GM21381 (cell line): ENCODE measurements around the gene AGO3.

ENCODE experiments used
- ATAC-seq: cut with Tn5 transposase; IDR thresholded peaks from one replicate; pipeline ENCODE4 v1.9.1; 2021; ENCODE audit warnings: mild to moderate bottlenecking, moderate library complexity; ENCODE audit not compliant: unreplicated experiment

The AGO3 gene

DNA sequence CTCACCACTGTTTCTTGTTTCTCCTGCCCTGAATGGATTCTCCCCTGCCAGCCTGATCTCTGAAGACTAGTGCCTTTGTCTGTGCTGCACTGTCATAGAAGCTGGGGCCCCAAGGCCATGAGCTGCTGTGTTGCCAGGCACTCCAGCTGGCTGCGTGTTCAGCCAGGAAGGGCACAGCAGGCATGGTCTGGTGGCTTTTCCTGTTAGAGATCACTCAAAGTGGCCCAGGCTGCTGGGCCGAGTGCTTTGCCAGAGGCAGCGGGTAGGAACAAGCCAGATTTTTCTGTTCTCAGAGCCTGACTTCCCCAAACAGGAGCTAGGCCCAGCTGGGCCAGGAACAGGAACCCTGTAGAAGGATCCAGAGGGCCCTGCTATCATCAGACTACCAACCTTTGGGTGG lies 163.0 kb downstream of the AGO3 start:
- ATAC-seq, result no peak

DNA sequence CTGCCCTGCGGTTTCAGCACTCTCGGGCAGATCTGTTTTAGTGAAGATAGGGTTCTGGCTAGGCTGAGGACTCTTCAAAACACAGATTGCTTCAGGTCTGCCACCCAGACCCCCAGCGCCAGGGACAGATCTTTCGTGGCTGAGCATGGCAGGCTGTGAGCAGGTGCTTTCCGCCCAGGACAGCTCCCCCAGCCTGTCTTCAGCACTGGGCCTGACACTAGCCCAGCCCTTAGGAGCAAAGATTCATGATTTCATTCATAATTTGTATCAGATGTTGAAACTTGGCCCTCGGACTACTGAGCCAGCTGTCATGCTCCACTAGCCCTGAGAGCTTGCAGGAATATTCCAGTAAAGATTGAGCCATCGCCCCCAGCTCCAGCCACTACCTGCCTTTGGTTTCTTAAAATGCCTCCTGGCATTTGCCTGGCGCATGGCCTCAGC lies 163.7 kb downstream of the AGO3 start:
- no peak for ATAC-seq

DNA sequence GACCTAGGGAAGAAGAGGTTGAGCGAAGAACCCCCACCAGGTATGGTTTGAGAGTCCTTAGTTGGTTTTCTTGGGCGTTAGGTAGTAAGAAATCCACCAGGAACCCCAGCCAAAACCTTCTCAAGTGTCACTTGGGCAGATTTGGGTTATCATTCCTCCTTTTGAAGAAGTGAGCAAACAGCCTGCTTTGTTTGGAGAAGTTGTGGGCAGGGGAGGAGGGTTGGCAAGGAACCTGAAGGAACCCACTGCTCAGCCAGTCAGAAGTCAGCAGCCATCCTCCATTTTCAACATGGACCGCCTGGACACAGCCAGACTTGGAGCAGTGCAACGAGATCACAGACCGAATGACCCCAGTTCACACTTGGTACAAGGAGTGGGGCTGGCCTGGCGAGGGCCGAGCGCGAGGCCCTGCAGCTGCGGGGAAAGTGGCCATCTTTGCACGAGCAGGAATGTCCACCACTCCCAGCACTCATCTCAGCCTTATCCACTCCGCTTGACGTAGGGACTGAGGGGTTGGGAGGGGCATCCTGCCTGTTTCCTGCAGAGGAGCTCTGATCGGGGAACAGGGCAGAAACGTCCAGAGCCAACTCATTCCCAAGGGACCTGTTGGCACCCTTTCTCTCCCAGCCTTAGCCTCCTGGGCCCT lies 165.0 kb downstream of the AGO3 start:
- ATAC-seq, result no peak

DNA sequence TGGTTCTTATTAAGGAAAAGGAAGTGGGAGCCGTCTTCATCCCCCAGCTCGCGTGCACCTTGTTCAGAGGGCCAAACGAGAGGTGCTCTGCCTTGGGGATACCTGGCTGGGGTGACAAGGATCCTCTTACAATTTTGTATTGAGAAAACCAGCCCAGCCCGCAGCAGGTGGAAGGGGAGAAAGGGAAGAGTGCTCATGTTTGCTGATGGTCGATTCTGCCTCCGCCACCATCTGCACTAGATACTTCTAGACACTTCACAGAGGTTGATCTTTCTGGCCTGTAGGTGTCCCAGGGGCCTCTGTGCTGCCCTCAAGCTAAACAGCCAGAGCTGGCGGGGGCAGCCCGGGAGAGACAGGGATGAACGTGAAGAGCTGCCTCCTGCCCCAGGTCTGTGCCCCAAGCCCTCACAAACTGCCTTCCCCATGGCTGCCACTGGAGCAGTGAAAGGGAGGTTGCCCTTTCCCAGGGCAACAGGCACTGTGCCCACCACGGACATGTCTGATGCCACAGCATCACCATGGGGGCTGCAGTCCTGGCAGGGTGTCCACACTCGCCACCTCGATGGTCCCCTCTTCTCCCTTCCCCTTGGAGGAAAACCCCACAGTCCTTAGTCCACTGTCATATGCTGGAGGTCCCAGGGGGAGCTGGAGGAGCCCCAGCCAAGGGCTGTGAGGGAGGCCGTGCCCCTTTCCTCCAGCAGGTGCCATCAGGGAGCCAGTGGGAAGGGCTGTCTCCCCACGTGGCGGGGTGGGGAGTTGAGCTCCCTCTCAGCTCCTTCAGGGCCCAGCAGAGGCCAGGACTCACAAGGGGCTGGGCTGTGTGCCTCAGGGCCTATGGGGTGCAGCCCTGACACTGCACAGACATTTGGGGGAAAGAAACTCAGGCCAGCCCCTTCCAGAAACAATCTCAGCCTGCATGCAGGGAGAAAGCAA lies 165.9 kb downstream of the AGO3 start:
- ATAC-seq, result no peak

DNA sequence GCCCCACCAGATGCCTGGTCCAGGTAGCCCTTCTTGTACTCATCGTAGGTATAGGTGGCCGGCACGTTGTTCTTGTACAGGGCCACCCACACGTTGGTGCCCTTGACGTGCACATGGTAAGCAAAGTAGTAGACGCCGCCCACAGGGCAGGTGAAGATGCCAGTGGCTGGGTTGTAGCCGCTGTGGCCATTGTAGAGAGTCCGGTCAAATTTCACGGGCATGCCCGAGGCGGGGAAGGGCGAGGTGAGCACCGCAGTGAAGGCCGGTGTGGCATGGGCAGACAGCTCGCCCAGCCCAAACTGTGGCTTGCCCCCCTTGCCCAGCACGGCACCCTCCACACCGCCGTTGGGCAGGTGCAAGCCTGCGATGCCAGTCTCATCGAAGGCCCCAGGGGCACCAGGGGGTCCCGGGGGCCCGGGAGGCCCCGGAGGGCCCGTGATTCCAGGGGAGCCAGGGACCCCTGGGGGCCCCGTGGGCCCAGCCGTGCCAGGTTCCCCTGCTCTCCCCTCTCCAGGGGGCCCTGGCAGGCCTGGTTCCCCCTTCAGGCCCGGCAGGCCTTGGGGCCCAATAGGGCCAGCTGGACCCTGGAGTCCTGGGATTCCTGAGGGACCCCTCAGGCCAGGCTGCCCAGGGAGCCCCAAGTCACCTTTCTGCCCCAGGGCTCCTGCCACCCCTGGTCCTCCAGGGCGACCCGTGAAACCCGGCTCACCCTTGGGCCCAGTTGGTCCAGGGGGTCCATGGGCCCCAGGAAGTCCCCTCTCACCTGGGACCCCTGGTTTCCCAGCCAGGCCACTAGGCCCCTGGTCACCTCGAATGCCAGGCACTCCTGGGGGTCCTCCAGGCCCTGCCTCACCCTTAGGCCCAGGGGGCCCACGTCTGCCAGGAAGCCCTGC lies 167.0 kb downstream of the AGO3 start:
- no peak for ATAC-seq

DNA sequence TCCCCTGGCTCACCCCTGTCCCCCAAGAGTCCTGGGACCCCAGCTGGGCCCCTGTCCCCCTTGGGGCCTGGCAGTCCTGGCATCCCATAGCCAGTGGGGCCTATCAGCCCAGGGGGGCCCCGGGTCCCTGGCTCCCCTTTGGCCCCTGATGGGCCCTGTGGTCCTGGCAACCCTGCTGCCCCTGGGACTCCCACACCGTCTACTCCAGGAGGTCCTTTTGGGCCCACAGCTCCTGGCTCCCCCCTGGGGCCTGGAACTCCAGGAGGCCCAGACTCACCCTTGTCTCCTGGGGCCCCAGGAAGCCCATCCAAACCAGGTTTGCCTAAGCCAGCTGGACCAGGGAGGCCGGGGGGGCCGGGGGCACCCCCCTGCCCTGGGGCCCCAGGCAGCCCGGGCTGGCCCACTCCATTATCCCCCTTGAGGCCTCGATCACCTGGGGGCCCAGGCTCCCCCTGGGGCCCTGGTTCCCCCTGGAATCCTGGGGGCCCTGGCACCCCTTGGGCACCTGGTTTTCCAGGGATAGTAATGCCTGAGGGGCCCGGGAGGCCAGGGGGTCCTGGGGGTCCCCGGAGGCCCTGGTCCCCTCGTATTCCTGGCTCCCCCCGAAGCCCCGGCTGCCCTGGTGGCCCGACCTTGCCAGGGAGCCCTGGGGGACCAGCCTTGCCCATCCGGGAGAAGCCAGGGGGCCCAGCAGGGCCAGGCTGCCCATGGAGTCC lies 167.9 kb downstream of the AGO3 start:
- ATAC-seq, result no peak

DNA sequence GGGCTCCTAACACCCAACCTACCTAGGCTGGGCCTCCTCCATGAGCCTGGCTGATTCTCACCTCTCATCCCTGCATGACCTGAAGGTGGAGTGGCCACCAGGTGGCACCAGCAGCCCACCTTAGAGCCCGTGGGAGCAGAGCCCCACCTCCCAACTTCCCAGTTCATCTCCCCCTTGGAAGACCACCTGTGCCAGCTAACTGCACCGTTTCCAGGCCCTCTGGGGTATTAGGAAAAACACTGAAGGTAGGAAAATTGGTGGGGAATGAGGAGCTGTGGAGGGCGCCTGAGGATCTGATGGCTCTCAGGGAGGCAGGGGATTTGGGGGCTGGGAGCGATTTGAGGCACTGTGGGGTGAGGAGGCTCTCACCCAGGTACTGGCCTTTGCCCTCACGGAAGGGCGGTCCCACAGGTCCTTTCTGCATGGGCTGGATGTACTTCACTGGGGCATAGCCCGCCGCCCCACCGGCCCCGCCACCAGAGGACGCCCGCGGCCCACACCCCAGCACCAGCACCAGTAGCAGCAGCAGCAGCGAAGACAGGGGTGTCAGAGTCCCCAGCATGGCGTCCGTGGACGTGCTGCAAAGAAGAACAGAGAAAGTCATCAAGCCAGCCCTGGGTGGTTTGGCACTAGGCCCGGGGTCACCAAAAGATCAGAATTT lies 168.9 kb downstream of the AGO3 start:
- no peak for ATAC-seq

DNA sequence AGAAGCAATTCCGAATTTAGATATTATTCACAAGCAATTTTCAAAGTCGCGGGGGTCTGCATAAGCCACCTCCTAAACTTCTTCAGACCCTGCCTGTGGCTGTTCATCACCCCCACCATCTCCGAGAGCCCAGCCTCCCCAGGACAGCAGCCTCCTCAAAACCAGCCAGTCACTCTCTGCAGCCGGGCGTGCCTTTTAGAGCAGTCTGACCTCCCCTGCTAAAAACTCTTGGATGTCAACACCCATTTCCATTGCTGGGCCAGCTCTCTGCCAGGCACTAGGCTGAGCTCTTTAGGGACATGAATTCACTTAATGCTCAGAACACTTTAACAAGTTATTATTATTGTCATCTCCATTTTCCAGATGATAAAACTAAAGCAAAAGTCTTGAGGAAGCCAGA lies 169.5 kb downstream of the AGO3 start:
- no peak for ATAC-seq

DNA sequence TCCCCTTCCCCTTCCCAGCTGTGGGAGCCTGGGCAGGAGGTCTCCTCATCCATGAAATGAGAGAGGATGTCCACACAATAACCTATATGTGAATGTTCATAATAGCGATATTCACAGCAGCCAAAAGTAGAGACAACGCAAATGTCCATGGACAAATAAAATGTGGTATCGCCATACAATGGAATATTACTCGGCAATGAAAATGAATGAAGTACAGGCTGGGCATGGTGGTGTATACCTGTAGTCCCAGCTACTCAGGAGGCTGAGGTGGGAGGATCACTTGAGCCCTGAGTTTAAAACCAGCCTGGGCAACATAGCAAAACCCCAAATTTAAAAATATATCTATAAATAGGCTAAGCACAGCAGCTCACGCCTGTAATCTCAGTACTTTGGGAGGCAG lies 170.6 kb downstream of the AGO3 start:
- ATAC-seq, result no peak

DNA sequence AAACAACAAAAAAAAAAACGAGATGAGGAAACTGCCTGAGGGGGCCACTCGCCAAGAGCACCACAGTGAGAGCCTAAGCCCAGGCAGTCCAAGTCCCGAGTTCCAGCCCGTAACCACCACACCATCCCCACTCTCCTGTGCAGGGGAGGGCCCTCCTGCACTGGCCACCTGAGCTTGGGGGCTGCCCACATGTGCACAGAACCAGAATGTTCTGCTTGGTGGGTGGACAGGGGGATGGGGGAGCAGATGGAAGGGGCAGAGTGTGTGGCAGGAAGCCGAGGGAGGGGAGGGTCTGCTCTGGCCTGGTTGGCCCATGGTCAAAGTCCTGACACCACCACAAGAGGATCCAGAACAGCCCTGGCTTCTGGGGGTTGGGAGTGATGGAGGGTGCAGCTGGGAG lies 175.4 kb downstream of the AGO3 start:
- ATAC-seq, result no peak

DNA sequence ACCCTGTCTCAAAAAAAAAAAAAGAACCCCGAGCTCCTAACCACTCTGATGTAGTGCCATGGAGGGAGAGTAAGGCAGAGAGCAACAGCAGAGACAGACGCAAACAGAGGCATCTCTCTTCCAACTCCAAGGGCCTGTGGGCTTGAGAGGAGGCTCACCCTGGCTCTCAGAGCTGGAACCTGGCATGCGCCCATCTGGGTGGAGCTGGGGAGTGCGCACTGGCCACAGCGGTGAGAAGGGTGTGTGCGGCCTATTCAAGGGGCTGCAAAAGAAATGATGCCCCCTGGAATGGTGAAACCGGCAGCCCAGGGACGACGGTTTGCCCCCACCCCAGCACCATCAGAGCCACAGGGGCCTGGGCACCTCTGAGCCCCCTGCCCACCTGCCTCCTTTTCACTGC lies 176.5 kb downstream of the AGO3 start:
- ATAC-seq, result no peak

DNA sequence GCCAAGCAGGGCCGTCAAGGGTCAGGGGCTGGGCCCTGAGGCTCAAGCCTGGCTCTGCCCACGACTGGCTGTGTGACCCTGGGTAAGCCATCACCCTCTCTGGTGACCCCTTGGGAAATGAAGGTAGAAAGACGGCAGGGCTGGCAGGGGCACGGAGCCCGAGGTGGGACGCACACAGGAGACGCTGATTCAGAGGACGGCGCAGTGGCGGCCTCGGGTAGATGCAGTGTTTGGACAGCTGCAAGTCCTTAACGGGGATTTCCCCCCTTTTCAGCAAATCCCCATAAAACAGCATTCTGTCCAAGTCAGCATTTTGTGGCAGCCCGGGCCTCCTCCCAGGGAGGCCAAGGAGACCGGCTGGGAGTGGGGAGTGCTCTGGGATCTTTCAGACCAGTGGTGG lies 177.4 kb downstream of the AGO3 start:
- no peak for ATAC-seq

DNA sequence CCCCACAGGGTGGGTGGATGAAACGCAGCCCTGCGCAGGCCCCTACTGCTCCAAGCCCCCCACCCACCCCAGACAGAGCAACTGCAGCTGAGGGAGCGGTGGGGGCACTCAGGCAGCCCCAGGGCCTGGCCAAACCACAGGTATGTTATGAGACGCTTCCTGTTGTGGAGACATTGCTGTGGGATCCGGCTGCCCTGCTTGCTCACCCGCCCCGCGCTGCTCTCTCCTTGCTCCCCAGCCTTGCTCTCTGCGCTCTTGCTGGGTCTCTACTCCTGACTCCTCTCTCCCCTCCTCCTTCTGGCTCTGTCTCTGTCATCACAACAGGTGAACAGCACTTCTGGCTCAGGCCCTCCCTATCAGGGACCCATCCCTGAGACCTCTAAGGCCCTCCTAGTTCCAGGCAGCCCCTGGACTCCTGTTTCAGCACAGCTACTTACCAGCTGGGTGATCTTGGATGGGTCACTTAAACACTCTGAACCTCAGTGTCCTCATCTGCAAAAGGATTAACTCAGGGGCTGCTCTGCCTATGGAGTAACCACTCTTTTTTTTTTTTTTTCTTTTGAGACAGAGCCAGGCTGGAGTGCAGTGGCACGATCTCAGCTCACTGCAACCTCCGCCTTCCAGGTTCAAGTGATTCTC lies 178.3 kb downstream of the AGO3 start:
- ATAC-seq, result no peak

DNA sequence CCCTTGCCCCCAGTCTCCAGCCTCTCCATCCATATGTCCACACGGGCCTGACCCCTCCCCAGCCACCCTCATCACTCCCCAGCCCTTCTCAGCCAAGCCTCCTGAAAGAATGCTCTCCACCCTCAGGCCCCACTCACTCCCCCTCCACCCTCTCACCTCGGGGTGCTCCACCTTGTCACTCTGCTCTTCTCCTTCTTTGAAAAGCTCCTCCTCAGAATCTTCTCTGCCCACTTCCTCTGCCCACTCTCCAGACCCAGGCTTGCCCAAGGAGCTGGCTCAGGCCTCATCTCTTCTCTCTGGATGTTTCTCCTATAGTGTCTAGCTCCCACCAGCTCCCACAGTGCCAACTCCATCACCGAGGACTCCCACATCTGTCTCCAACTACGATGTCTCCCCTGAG lies 180.2 kb downstream of the AGO3 start:
- no peak for ATAC-seq

DNA sequence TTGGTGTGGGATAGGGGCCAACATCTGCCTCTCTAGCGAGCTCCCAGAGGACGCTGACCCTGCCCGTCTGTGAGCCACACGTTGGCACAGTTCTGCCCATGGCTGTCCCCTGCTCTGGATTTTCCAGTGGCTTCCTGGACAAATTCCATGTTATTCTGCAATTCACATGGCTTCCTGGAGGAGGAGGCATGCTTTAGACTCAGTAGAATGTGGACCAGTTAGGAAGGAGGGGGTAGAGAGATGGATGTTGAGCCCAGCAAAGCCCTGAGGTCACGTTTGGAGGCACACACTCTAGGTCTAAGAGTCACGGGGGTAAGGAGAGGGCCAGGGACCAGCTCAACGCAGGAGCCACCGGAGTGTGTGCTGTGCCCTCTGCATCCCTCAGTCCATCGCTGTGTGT lies 181.9 kb downstream of the AGO3 start:
- ATAC-seq, result no peak

DNA sequence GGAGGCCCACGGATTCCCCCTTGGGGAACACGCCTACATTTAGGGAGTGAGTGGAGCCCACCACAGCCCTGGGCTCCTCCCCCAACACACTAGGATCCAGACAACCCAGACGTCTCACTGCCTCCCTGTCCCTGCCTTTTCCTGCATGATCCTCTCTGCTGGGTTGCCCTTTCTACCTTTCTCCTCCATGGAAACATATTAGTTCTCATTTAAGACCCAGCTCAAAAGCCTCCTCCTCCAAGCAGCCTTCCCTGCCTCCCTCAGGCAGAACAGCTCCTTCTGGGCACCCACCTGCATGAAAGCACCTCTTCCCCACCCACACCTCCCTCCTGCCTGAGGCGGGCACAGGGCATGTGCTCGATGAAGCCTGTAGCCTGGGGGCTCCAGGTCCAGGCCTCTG lies 183.5 kb downstream of the AGO3 start:
- no peak for ATAC-seq

DNA sequence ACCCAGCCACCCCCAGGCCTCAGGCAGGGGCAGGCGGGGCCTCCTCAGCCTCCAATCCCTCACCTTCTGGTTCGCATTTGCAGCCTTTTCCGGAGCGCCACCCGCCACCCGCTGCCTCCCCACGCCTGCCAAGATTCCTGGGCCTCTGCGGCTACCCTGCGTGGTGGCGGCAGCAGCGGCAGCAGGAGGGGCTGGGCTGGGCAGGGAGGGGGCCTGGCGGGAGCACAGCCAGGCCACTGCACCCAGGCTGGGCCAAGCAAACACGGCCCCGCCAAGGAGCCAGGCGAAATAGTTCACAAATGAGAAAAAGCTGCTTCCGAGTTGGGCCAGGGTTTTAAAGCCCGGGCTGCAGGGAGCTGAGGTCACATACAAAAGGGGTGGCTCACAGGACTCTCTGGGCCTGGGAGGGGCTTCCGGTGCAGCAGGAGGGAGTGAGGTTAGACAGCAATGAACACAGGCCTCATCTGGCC lies 184.3 kb downstream of the AGO3 start:
- ATAC-seq, result no peak

DNA sequence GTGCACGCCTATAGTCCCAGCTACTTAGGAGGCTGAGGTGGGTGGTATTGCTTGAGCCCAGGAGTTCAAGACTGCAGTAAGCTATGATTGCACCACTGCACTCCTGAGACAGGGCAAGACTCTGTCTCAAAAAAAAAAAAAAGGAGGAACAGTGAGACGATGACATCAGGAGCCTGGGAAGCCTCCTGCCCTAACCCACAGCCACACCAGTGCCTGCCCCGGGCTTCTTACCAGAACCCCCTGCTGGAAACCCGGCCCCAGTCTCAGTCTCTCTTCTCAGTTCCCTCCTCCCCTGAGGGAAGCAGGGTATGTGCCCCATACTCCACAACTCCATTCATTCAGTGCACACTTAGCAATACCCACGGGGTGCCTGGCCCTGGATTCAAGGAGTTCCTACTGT lies 185.0 kb downstream of the AGO3 start:
- no peak for ATAC-seq

DNA sequence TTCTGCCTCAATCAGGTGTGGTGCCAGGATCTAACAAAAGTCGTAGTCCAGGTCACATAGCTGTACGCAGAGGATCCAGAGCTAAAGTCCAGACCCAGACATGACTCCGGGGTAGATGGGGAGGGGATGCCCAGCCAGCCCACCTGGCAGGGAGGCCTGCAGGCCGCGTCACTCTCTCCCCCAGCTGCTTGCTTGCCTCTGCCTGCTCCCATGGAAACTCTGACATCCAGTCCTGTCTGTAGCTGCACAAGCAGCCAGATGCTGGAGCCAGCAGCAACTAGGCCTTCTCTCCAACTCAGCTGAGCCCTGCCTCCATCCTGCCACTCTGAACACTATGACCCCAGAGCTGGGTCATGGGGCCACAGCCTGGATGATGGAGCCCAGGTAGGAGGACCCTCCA lies 186.0 kb downstream of the AGO3 start:
- ATAC-seq, result no peak
